Fibroblast of lung (primary cell): ENCODE results near the gene PRR36. TPM values are rescaled to one million over a fixed set of nuclear protein-coding genes. Genes with fewer than 3 reads are reported as not detected.

ENCODE experiments used
- DNase-seq, 2 donors: peaks; one replicate each; pipeline versions ENCODE4 v3.0.0 to v3.0.0-alpha.2; 2010; ENCODE audit warnings: low read depth in 2 of 2
- H2AFZ ChIP-seq: 2 replicates; pipeline ENCODE4 v1.5.1; 2012; ENCODE audit warnings: low read length, control low read depth, inconsistent platforms
- H3K27ac ChIP-seq: 2 replicates; pipeline ENCODE4 v1.5.1; 2011; ENCODE audit warnings: low read length, control low read depth; ENCODE audit not compliant: insufficient read depth
- H3K27me3 ChIP-seq: 2 replicates; pipeline ENCODE4 v1.5.1; 2011; ENCODE audit warnings: mild to moderate bottlenecking, low read length; ENCODE audit not compliant: control insufficient read depth, insufficient read depth
- H3K36me3 ChIP-seq: 2 replicates; pipeline ENCODE4 v1.5.1; 2011; ENCODE audit warnings: low read length; ENCODE audit not compliant: control insufficient read depth, insufficient read depth
- H3K4me1 ChIP-seq: 2 replicates; pipeline ENCODE4 v1.5.1; 2011; ENCODE audit warnings: low read length; ENCODE audit not compliant: control insufficient read depth, insufficient read depth; ENCODE audit errors: extremely low read depth
- H3K4me2 ChIP-seq: 2 replicates; pipeline ENCODE4 v1.5.1; 2011; ENCODE audit warnings: low read length, control low read depth; ENCODE audit not compliant: insufficient read depth; ENCODE audit errors: extremely low read depth
- H3K4me3 ChIP-seq, 4 experiments: fragments of 200-600 bp in 1 of 4; sonication (generic) in 1 of 4; replicated peaks in 1 of 4; 2 replicates each; pipeline ENCODE4 v1.5.1; 2011 to 2016; ENCODE audit warnings: low read length in 4 of 4, low read depth in 3 of 4, mild to moderate bottlenecking in 3 of 4, control low read depth in 2 of 4, inconsistent platforms in 1 of 4, mixed read lengths in 1 of 4; ENCODE audit not compliant: insufficient read depth in 1 of 4; ENCODE audit errors: control extremely low read depth in 1 of 4
- H3K79me2 ChIP-seq: 2 replicates; pipeline ENCODE4 v1.5.1; 2012; ENCODE audit warnings: mild to moderate bottlenecking, low read length, inconsistent platforms; ENCODE audit not compliant: control insufficient read depth, insufficient read depth
- H3K9ac ChIP-seq: 2 replicates; pipeline ENCODE4 v1.5.1; 2011; ENCODE audit warnings: mild to moderate bottlenecking, low read length, control low read depth; ENCODE audit not compliant: insufficient read depth
- H3K9me3 ChIP-seq: 2 replicates; pipeline ENCODE4 v1.5.1; 2012; ENCODE audit warnings: low read depth, low read length; ENCODE audit not compliant: control insufficient read depth, insufficient read depth
- H4K20me1 ChIP-seq: 2 replicates; pipeline ENCODE4 v1.5.1; 2011; ENCODE audit warnings: low read length; ENCODE audit not compliant: control insufficient read depth, insufficient read depth; ENCODE audit errors: extremely low read depth
- EZH2 ChIP-seq: IDR thresholded peaks from 2 replicates; pipeline ENCODE4 v1.5.1; 2012; ENCODE audit warnings: low read length, control low read depth, mild to moderate bottlenecking; ENCODE audit errors: missing control alignments
- polyA plus RNA-seq, 2 donors: library from polyadenylated mRNA; depleted of rRNA in 1 of 2; stranded (reverse) in 1 of 2; unstranded in 1 of 2; fragments of >200 nt; gene quantifications; 2 replicates each; pipeline ENCODE4 v1.2.1, GENCODE V29; 2011 to 2012; ENCODE audit warnings: missing spikeins in 1 of 2
- total RNA-seq: library from RNA; depleted of rRNA; stranded (reverse); fragments of >200 nt; gene quantifications from 2 replicates; pipeline ENCODE4 v1.2.1, GENCODE V29; 2014
- TF ChIP-seq, protein P1 (sequence below), 2 donors: IDR thresholded peaks in 1 of 2; conservative IDR thresholded peaks in 1 of 2; 1 replicate in 1 of 2; 2 replicates in 1 of 2; pipeline ENCODE4 v1.5.1; 2011 to 2012; ENCODE audit warnings: low read length in 2 of 2, control low read depth in 1 of 2, inconsistent platforms in 1 of 2, low read depth in 1 of 2, mild to moderate bottlenecking in 1 of 2

PRR36 gene
- total and polyA plus RNA-seq, 2 donors (not counting 1 experiment from before 2014, with no cell fraction given) = under 0.01 TPM; not detected in 1

DNA sequence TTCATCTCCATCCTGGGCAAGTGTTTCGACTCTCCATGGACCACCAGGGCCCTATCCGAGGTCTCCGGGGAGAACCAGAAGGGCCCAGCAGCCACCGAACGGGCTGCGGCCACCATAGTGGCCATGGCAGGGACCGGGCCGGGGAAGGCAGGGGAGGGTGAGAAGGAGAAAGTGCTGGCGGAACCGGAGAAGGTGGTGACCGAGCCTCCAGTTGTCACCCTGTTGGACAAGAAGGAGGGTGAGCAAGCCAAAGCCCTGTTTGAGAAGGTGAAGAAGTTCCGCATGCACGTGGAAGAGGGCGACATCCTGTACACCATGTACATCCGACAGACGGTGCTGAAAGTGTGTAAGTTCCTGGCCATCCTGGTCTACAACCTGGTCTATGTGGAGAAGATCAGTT lies 24.8 kb upstream of the PRR36 start:
- no peak overlapping the region for H3K27ac ChIP-seq

DNA sequence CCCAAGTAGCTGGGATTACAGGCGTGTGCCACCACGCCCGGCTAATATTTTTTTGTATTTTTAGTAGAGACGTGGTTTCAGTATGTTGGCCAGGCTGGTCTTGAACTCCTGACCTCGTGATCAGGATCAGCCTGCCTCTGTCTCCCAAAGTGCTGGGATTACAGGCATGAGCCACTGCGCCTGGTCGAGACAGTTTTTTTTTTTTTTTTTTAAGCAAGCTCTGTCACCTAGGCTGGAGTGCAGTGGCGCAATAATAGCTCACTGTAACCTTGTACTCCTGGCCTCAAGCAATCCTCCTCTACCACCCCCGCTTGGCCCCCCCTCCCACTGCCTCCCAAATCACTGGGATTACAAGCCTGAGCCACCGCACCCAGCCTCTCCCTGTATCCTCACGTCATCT lies 23.1 kb upstream of the PRR36 start:
- H3K27ac ChIP-seq = no peak overlapping the region

More for the DNA sequence above, 24.8 kb upstream of the PRR36 start:
- peaks cover 2% of the 10 kb centered on the region for H3K36me3 ChIP-seq
- TF ChIP-seq EZH2 = no peak
- TF ChIP-seq, protein P1, sequence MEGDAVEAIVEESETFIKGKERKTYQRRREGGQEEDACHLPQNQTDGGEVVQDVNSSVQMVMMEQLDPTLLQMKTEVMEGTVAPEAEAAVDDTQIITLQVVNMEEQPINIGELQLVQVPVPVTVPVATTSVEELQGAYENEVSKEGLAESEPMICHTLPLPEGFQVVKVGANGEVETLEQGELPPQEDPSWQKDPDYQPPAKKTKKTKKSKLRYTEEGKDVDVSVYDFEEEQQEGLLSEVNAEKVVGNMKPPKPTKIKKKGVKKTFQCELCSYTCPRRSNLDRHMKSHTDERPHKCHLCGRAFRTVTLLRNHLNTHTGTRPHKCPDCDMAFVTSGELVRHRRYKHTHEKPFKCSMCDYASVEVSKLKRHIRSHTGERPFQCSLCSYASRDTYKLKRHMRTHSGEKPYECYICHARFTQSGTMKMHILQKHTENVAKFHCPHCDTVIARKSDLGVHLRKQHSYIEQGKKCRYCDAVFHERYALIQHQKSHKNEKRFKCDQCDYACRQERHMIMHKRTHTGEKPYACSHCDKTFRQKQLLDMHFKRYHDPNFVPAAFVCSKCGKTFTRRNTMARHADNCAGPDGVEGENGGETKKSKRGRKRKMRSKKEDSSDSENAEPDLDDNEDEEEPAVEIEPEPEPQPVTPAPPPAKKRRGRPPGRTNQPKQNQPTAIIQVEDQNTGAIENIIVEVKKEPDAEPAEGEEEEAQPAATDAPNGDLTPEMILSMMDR (conservative IDR thresholded peaks at IDR 0.05 in 1 of 2, IDR thresholded peaks at IDR 0.05 in 1 of 2; ENCODE audit: low read depth in 1 of 2, low read length in 2 of 2) = no peak
- no peak overlapping the region for H3K4me2 ChIP-seq
- H3K9ac ChIP-seq = no peak overlapping the region
- no peaks in the 10 kb centered on the region for H3K9me3 ChIP-seq
- H3K4me3 ChIP-seq = no peak overlapping the region
- H2AFZ ChIP-seq = no peak overlapping the region
- no peak for DNase-seq
- no peaks in the 10 kb centered on the region for H3K79me2 ChIP-seq
- H3K27me3 ChIP-seq = no peaks in the 10 kb centered on the region
- H3K4me1 ChIP-seq = no peaks in the 10 kb centered on the region
- no peaks in the 10 kb centered on the region for H4K20me1 ChIP-seq

DNA sequence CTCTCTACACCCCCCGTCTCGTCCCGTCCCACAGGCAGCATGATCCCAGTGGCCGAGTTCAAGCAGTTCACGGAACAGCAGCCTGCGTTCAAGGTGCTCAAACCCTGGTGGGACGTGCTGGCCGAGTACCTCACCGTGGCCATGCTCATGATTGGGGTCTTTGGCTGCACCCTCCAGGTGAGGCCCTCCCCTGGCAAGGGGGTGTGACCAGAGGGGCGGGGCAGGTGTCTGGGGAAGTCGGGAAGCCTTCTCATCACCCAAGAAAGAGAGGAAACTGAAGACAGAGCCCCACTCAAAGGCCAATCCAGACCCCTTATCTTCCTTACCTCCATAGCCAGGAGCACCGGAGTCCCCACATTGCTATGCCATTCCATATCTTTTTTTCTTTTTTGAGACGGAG lies 21.4 kb upstream of the PRR36 start:
- no peak overlapping the region for H2AFZ ChIP-seq
- TF ChIP-seq, protein P1 (conservative IDR thresholded peaks at IDR 0.05 in 1 of 2, IDR thresholded peaks at IDR 0.05 in 1 of 2; ENCODE audit: low read depth in 1 of 2, low read length in 2 of 2) = no peak
- peaks cover 2% of the 10 kb centered on the region for H3K36me3 ChIP-seq
- no peaks in the 10 kb centered on the region for H3K9me3 ChIP-seq
- DNase-seq = no peak
- no peak overlapping the region for H3K9ac ChIP-seq
- H3K27me3 ChIP-seq = no peaks in the 10 kb centered on the region
- H3K4me2 ChIP-seq = no peak overlapping the region
- no peaks in the 10 kb centered on the region for H4K20me1 ChIP-seq
- H3K4me1 ChIP-seq = no peaks in the 10 kb centered on the region
- no peaks in the 10 kb centered on the region for H3K79me2 ChIP-seq
- H3K27ac ChIP-seq = no peak overlapping the region
- H3K4me3 ChIP-seq = no peak overlapping the region

More for the DNA sequence above, 23.1 kb upstream of the PRR36 start:
- H3K27me3 ChIP-seq = no peaks in the 10 kb centered on the region
- H4K20me1 ChIP-seq = no peaks in the 10 kb centered on the region
- peaks cover 2% of the 10 kb centered on the region for H3K36me3 ChIP-seq
- no peak overlapping the region for H3K4me3 ChIP-seq
- H3K79me2 ChIP-seq = no peaks in the 10 kb centered on the region
- no peak overlapping the region for H3K4me2 ChIP-seq
- H3K9me3 ChIP-seq = no peaks in the 10 kb centered on the region
- no peaks in the 10 kb centered on the region for H3K4me1 ChIP-seq
- TF ChIP-seq, protein P1 (conservative IDR thresholded peaks at IDR 0.05 in 1 of 2, IDR thresholded peaks at IDR 0.05 in 1 of 2; ENCODE audit: low read depth in 1 of 2, low read length in 2 of 2) = no peak
- no peak for TF ChIP-seq EZH2
- DNase-seq = no peak
- H3K9ac ChIP-seq = no peak overlapping the region
- H2AFZ ChIP-seq = no peak overlapping the region
